CD4-positive, alpha-beta T cell (primary cell): ENCODE data around the gene OPCML. TPM values are rescaled to one million over a fixed set of nuclear protein-coding genes. Genes with fewer than 3 reads are reported as not detected.

Source experiments
- ATAC-seq: fragments of 200-7000 bp; cut with Tn5 transposase; one replicate; pipeline ENCODE4 v1.10.0; 2022; ENCODE audit warnings: mild to moderate bottlenecking; ENCODE audit not compliant: poor library complexity
- CTCF ChIA-PET: fragments of 350-600 bp; sonication (Branson Sonifier 250); formaldehyde crosslinking; loops from one replicate; lab custom pipeline; 2021; ENCODE audit warnings: antibody characterized with exemption, inconsistent platforms; lab: Charles Lee
- POLR2A ChIA-PET: fragments of 350-600 bp; sonication (Branson Sonifier 250); formaldehyde crosslinking; loops from one replicate; lab custom pipeline; 2021; ENCODE audit warnings: antibody characterized with exemption, inconsistent platforms; lab: Charles Lee
- DNase-seq, 14 experiments: peaks; one replicate each; pipeline ENCODE4 v3.0.0-alpha.2; 2013 to 2020; ENCODE audit warnings: mixed read lengths in 2 of 14
- H3K27ac ChIP-seq, 2 donors: one replicate each; pipeline versions ENCODE4 v1.5.1 to v1.7.0; 2013; ENCODE audit warnings: low read length in 2 of 2, low read depth in 1 of 2, mild to moderate bottlenecking in 1 of 2
- H3K27me3 ChIP-seq, 2 experiments: 1 replicate in 1 of 2; 2 replicates in 1 of 2; pipeline versions ENCODE4 v1.6.1 to v1.7.0; 2013; ENCODE audit warnings: low read length in 2 of 2, control low read depth in 1 of 2, mild to moderate bottlenecking in 1 of 2, moderate library complexity in 1 of 2; ENCODE audit not compliant: insufficient read depth in 2 of 2, control insufficient read depth in 1 of 2
- H3K36me3 ChIP-seq: one replicate; pipeline ENCODE4 v1.6.1; 2013; ENCODE audit warnings: low read length, control low read depth; ENCODE audit not compliant: insufficient read depth
- H3K4me1 ChIP-seq: one replicate; pipeline ENCODE4 v1.6.1; 2013; ENCODE audit warnings: low read length, control low read depth; ENCODE audit not compliant: insufficient read depth
- H3K4me3 ChIP-seq: one replicate; pipeline ENCODE4 v1.5.1; 2013; ENCODE audit warnings: mild to moderate bottlenecking, low read length, moderate library complexity
- H3K9me3 ChIP-seq, 2 experiments: 1 replicate in 1 of 2; 2 replicates in 1 of 2; pipeline versions ENCODE4 v1.6.1 to v1.7.0; 2013; ENCODE audit warnings: low read length in 2 of 2, mild to moderate bottlenecking in 2 of 2, control low read depth in 1 of 2, moderate library complexity in 1 of 2; ENCODE audit not compliant: control insufficient read depth in 1 of 2, insufficient read depth in 1 of 2
- H3K27ac Mint-ChIP-seq: one replicate; pipeline ENCODE4 v1.8.0; 2020; ENCODE audit warnings: mixed read lengths
- H3K27me3 Mint-ChIP-seq: one replicate; pipeline ENCODE4 v1.8.0; 2021; ENCODE audit warnings: mixed read lengths
- H3K36me3 Mint-ChIP-seq: one replicate; pipeline ENCODE4 v1.8.0; 2021; ENCODE audit warnings: low read depth, mixed read lengths
- H3K4me1 Mint-ChIP-seq: one replicate; pipeline ENCODE4 v1.8.0; 2021; ENCODE audit warnings: low read depth, mixed read lengths
- H3K4me3 Mint-ChIP-seq: one replicate; pipeline ENCODE4 v1.8.0; 2020; ENCODE audit warnings: mild to moderate bottlenecking, mixed read lengths
- H3K9me3 Mint-ChIP-seq: one replicate; pipeline ENCODE4 v1.8.0; 2020; ENCODE audit warnings: mixed read lengths
- intact Hi-C, 2 experiments: fragments of 100-400 bp; cut with DNase I in 1 of 2; cut with micrococcal nuclease in 1 of 2; formaldehyde crosslinking; loops; one replicate each; pipeline versions ENCODE4 v1.15.1 to v1.9.0; 2023 to 2025; cut with DNase I, micrococcal nuclease
- total RNA-seq, 174 experiments: library from RNA in 2 of 174; stranded (reverse) in 2 of 174; gene quantifications; one replicate each; pipeline ENCODE4 v1.2.3 and lab custom pipeline; 2021 to 2026
- TF ChIP-seq, protein P1 (sequence below): fragments of 200-600 bp; IDR thresholded peaks from one replicate; pipeline ENCODE4 v1.8.0; 2022; ENCODE audit warnings: antibody characterized with exemption, mild to moderate bottlenecking

Gene OPCML
- total RNA-seq, 2 experiments from 2014 or later = not detected

- ChIA-PET CTCF (no interaction called here), POLR2A (no interaction called here)
- no peak for DNase-seq
- Mint-ChIP-seq H3K36me3 (no peaks in the 10 kb centered on the region), H3K4me3 (no peak overlapping the region), H3K27me3 (no peaks in the 10 kb centered on the region), H3K9me3 (no peaks in the 10 kb centered on the region), H3K4me1 (no peaks in the 10 kb centered on the region), H3K27ac (no peak overlapping the region)
- no peaks in the 10 kb centered on the region for H3K27me3 ChIP-seq
- H3K4me1 ChIP-seq = no peaks in the 10 kb centered on the region
- no peak for ATAC-seq
- H3K36me3 ChIP-seq = no peaks in the 10 kb centered on the region
- H3K4me3 ChIP-seq = no peak overlapping the region
- TF ChIP-seq, protein P1, sequence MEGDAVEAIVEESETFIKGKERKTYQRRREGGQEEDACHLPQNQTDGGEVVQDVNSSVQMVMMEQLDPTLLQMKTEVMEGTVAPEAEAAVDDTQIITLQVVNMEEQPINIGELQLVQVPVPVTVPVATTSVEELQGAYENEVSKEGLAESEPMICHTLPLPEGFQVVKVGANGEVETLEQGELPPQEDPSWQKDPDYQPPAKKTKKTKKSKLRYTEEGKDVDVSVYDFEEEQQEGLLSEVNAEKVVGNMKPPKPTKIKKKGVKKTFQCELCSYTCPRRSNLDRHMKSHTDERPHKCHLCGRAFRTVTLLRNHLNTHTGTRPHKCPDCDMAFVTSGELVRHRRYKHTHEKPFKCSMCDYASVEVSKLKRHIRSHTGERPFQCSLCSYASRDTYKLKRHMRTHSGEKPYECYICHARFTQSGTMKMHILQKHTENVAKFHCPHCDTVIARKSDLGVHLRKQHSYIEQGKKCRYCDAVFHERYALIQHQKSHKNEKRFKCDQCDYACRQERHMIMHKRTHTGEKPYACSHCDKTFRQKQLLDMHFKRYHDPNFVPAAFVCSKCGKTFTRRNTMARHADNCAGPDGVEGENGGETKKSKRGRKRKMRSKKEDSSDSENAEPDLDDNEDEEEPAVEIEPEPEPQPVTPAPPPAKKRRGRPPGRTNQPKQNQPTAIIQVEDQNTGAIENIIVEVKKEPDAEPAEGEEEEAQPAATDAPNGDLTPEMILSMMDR = no peak
- no peak overlapping the region for H3K27ac ChIP-seq
- H3K9me3 ChIP-seq = peaks cover 0 to 4% of the 10 kb centered on the region in 2 experiments
- intact Hi-C loops = no loop called here
Observed at GRCh38 chr11:132691848-132692550, 840.3 kb downstream of the OPCML start.

- peaks cover 0 to 2% of the 10 kb centered on the region in 2 experiments for H3K9me3 ChIP-seq
- no peaks in the 10 kb centered on the region for H3K27me3 ChIP-seq
- TF ChIP-seq, protein P1 = no peak
- Mint-ChIP-seq H3K27ac (no peak overlapping the region), H3K36me3 (no peaks in the 10 kb centered on the region), H3K4me1 (peaks cover 9% of the 10 kb centered on the region), H3K9me3 (no peaks in the 10 kb centered on the region), H3K4me3 (no peak overlapping the region), H3K27me3 (no peaks in the 10 kb centered on the region)
- ChIA-PET POLR2A (no interaction called here), CTCF (no interaction called here)
- H3K27ac ChIP-seq = no peak overlapping the region
- H3K4me3 ChIP-seq = no peak overlapping the region
- no peaks in the 10 kb centered on the region for H3K36me3 ChIP-seq
- ATAC-seq (no peak), DNase-seq (no peak)
- intact Hi-C loops = no loop called here
- peaks cover 3% of the 10 kb centered on the region for H3K4me1 ChIP-seq
Observed at GRCh38 chr11:132686886-132687285, 845.4 kb downstream of the OPCML start.

GRCh38 chr11:132685174-132685611, 847.1 kb downstream of the OPCML start:
- Mint-ChIP-seq H3K9me3 (no peaks in the 10 kb centered on the region), H3K4me3 (no peak overlapping the region), H3K36me3 (no peaks in the 10 kb centered on the region), H3K4me1 (peaks cover 9% of the 10 kb centered on the region), H3K27ac (no peak overlapping the region), H3K27me3 (no peaks in the 10 kb centered on the region)
- CTCF ChIA-PET = no interaction called here
- no peak overlapping the region for H3K4me3 ChIP-seq
- POLR2A ChIA-PET = no interaction called here
- no peak for ATAC-seq
- peaks cover 0 to 14% of the 10 kb centered on the region in 2 experiments for H3K9me3 ChIP-seq
- TF ChIP-seq, protein P1 = no peak
- H3K4me1 ChIP-seq = peaks cover 3% of the 10 kb centered on the region
- H3K27me3 ChIP-seq = no peaks in the 10 kb centered on the region
- intact Hi-C loops = no loop called here
- no peaks in the 10 kb centered on the region for H3K36me3 ChIP-seq
- peak in 2 of 14 experiments; percentile 14 to 22 for DNase-seq
- H3K27ac ChIP-seq = no peak overlapping the region
